ENCODE measurements around the gene TUBA1C.

TUBA1C gene

DNA sequence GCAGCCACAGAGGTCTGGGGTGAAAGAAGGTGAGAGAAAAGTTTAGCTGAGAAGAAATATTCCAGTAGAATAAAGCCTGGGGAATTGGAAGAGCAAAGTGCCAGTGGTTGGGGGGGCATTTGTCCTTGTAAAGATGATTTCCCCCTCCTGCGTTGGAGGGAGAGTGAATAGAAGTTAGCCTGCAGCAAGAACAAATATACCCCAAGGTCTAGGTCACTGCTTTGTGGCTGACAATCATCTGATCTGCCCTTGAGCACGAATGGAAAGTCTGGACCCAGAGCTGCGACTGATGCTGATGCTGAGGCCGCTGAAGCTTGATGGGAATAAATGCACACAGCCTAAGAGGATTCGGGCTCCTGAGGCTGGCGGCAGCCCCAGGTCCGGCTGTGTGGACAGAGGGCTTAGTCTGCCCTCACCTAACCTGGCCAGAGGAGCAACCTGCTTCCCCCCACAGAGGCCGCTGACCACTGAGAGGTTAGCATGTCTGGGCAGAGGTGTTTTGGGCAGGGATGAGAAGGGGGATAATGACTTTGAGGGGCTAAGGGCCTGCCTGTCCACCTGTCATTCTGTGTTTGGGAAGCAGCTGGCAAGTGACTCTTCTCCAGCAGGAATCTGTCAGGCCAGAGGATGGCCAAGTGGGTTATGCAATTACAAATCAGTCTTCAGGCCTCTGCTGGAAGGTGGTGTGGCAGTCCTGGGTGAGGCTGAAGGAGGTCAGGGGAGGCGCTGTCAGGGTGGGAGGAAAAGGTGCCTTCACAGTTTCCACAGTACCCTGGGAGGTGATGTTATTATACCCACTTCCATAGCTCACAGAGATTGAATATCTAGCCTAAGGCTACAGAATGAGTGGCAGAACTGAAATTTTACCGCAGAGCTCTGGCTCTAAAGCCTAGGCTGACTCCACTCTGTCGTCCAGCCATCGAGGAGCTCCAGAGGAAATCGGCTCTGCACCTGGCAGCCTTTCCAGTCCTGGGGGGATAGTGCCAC is 11.7 kb downstream of the TUBA1C start:
- TF ChIP-seq, protein P1, sequence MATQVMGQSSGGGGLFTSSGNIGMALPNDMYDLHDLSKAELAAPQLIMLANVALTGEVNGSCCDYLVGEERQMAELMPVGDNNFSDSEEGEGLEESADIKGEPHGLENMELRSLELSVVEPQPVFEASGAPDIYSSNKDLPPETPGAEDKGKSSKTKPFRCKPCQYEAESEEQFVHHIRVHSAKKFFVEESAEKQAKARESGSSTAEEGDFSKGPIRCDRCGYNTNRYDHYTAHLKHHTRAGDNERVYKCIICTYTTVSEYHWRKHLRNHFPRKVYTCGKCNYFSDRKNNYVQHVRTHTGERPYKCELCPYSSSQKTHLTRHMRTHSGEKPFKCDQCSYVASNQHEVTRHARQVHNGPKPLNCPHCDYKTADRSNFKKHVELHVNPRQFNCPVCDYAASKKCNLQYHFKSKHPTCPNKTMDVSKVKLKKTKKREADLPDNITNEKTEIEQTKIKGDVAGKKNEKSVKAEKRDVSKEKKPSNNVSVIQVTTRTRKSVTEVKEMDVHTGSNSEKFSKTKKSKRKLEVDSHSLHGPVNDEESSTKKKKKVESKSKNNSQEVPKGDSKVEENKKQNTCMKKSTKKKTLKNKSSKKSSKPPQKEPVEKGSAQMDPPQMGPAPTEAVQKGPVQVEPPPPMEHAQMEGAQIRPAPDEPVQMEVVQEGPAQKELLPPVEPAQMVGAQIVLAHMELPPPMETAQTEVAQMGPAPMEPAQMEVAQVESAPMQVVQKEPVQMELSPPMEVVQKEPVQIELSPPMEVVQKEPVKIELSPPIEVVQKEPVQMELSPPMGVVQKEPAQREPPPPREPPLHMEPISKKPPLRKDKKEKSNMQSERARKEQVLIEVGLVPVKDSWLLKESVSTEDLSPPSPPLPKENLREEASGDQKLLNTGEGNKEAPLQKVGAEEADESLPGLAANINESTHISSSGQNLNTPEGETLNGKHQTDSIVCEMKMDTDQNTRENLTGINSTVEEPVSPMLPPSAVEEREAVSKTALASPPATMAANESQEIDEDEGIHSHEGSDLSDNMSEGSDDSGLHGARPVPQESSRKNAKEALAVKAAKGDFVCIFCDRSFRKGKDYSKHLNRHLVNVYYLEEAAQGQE (IDR thresholded peaks at IDR 0.05; ENCODE audit: insufficient read depth in 1 of 2, low read depth in 2 of 2, low read length in 2 of 2): no peak
- TF ChIP-seq FOXP2 (optimal IDR thresholded peaks at IDR 0.05; ENCODE audit: borderline replicate concordance, extremely low read depth, extremely low read length, insufficient read depth) (no peak), SIN3A (IDR thresholded peaks at IDR 0.05; ENCODE audit: borderline replicate concordance, insufficient read depth, low read length) (no peak), POLR2AphosphoS5 (IDR thresholded peaks at IDR 0.05; ENCODE audit: low read depth, low read length) (no peak), TAF1 (IDR thresholded peaks at IDR 0.05; ENCODE audit: borderline replicate concordance, insufficient read depth, low read length) (no peak)

- TF ChIP-seq POLR2AphosphoS5 (IDR thresholded peaks at IDR 0.05; ENCODE audit: low read depth, low read length): no peak
- no peak for TF ChIP-seq FOXP2 (optimal IDR thresholded peaks at IDR 0.05; ENCODE audit: borderline replicate concordance, extremely low read depth, extremely low read length, insufficient read depth)
- TF ChIP-seq SIN3A (IDR thresholded peaks at IDR 0.05; ENCODE audit: borderline replicate concordance, insufficient read depth, low read length): no peak
- TF ChIP-seq, protein P1 (IDR thresholded peaks at IDR 0.05; ENCODE audit: insufficient read depth in 1 of 2, low read depth in 2 of 2, low read length in 2 of 2): no peak
- no peak for TF ChIP-seq TAF1 (IDR thresholded peaks at IDR 0.05; ENCODE audit: borderline replicate concordance, insufficient read depth, low read length)
Observed at GRCh38 chr12:49277466-49277865, 12.6 kb downstream of the TUBA1C start.

DNA sequence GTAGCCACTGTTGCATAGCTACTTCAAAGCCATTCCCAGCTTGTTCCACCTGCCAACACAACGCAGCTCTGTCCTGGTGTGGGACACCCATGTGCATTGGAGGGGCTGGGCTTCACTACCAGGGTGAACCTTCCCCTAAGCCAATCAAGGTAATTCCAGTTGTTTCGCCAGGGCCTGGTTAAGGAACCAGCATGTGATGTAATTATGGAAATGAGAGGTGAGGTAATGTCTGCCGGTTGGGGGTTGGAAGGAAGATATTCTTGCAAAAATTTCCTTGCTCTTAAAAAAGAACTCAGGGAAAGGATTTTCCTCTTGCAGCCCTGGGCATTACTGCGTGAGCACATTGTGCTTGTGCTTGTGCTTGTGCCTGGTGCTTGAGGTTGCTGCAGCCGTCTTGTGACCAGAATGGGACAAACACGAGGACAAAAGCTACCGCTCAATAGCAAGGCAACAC is 14.9 kb downstream of the TUBA1C start:
- no peak for TF ChIP-seq POLR2AphosphoS5 (IDR thresholded peaks at IDR 0.05; ENCODE audit: low read depth, low read length)
- TF ChIP-seq, protein P1 (IDR thresholded peaks at IDR 0.05; ENCODE audit: insufficient read depth in 1 of 2, low read depth in 2 of 2, low read length in 2 of 2): no peak
- TF ChIP-seq TAF1 (IDR thresholded peaks at IDR 0.05; ENCODE audit: borderline replicate concordance, insufficient read depth, low read length): no peak
- TF ChIP-seq FOXP2 (optimal IDR thresholded peaks at IDR 0.05; ENCODE audit: borderline replicate concordance, extremely low read depth, extremely low read length, insufficient read depth): no peak
- no peak for TF ChIP-seq SIN3A (IDR thresholded peaks at IDR 0.05; ENCODE audit: borderline replicate concordance, insufficient read depth, low read length)

GRCh38 chr12:49282302-49282701 is 17.4 kb downstream of the TUBA1C start:
- TF ChIP-seq TAF1 (IDR thresholded peaks at IDR 0.05; ENCODE audit: borderline replicate concordance, insufficient read depth, low read length): no peak
- no peak for TF ChIP-seq SIN3A (IDR thresholded peaks at IDR 0.05; ENCODE audit: borderline replicate concordance, insufficient read depth, low read length)
- no peak for TF ChIP-seq POLR2AphosphoS5 (IDR thresholded peaks at IDR 0.05; ENCODE audit: low read depth, low read length)
- TF ChIP-seq FOXP2 (optimal IDR thresholded peaks at IDR 0.05; ENCODE audit: borderline replicate concordance, extremely low read depth, extremely low read length, insufficient read depth): no peak
- TF ChIP-seq, protein P1 (IDR thresholded peaks at IDR 0.05; ENCODE audit: insufficient read depth in 1 of 2, low read depth in 2 of 2, low read length in 2 of 2): no peak
